Effector memory CD8-positive, alpha-beta T cell (primary cell): ENCODE measurements around the gene OLIG1.
A peak's percentile ranks its signal among the peaks of the same experiment; 100 is the strongest.

Source experiments
- ATAC-seq: fragments of 150-1000 bp; cut with Tn5 transposase; replicated peaks from 2 replicates; pipeline ENCODE4 v1.10.0; 2021; ENCODE audit warnings: mild to moderate bottlenecking, moderate library complexity
- DNase-seq, 3 experiments: peaks; one replicate each; pipeline ENCODE4 v3.0.0; 2021
- H3K27ac Mint-ChIP-seq, 2 donors: one replicate each; pipeline ENCODE4 v1.8.0; 2022; ENCODE audit warnings: mild to moderate bottlenecking in 2 of 2, mixed read lengths in 2 of 2, moderate library complexity in 2 of 2
- H3K27me3 Mint-ChIP-seq, 2 donors: one replicate each; pipeline ENCODE4 v1.8.0; 2022; ENCODE audit warnings: mixed read lengths in 2 of 2
- H3K36me3 Mint-ChIP-seq: one replicate; pipeline ENCODE4 v1.8.0; 2022; ENCODE audit warnings: mild to moderate bottlenecking, moderate library complexity, mixed read lengths; ENCODE audit not compliant: insufficient read depth
- H3K4me1 Mint-ChIP-seq, 2 donors: one replicate each; pipeline ENCODE4 v1.8.0; 2022; ENCODE audit warnings: low read depth in 2 of 2, mixed read lengths in 2 of 2
- H3K4me3 Mint-ChIP-seq, 2 donors: one replicate each; pipeline ENCODE4 v1.8.0; 2022; ENCODE audit warnings: mild to moderate bottlenecking in 2 of 2, mixed read lengths in 2 of 2, moderate library complexity in 2 of 2
- H3K9me3 Mint-ChIP-seq, 2 donors: one replicate each; pipeline ENCODE4 v1.8.0; 2022; ENCODE audit warnings: mixed read lengths in 2 of 2
- total RNA-seq, 9 experiments: gene quantifications; one replicate each; lab custom pipeline; 2026; lab: John Stamatoyannopoulos, UW

The OLIG1 gene
- total RNA-seq = 0 reads per million in 9 experiments

GRCh38 chr21:33069994-33070743, at the start of gene OLIG1:
Gene OLIG1 (plus strand): TSS chr21:33070141. CDS start chr21:33070247, 106 bp downstream.
- no peak for DNase-seq
- H3K4me1 Mint-ChIP-seq = peaks cover 4 to 14% of the 10 kb centered on the region in 2 donors
- peaks cover 72 to 82% of the 10 kb centered on the region in 2 donors for H3K27me3 Mint-ChIP-seq
- no peak within 1 kb of the TSS for H3K27ac Mint-ChIP-seq
- no peaks in the 10 kb centered on the region for H3K9me3 Mint-ChIP-seq
- H3K36me3 Mint-ChIP-seq = no peaks in the 10 kb centered on the region
- H3K4me3 Mint-ChIP-seq = peak within 1 kb of the TSS; percentile 80
- ATAC-seq = peak; percentile 64

- Mint-ChIP-seq H3K27ac (no peak overlapping the region), H3K4me3 (peak overlapping the region; percentile 59 to 77), H3K9me3 (no peaks in the 10 kb centered on the region), H3K27me3 (peaks cover 91 to 100% of the 10 kb centered on the region in 2 donors), H3K4me1 (peaks cover 32 to 34% of the 10 kb centered on the region in 2 donors), H3K36me3 (peaks cover 10% of the 10 kb centered on the region)
- DNase-seq (no peak), ATAC-seq (no peak)
Observed at GRCh38 chr21:33020558-33021100, 49.3 kb upstream of the OLIG1 start.

GRCh38 chr21:33021150-33021549, 48.8 kb upstream of the OLIG1 start:
- Mint-ChIP-seq H3K4me1 (peaks cover 32 to 38% of the 10 kb centered on the region in 2 donors), H3K27ac (no peak overlapping the region), H3K9me3 (no peaks in the 10 kb centered on the region), H3K27me3 (peaks cover 91 to 100% of the 10 kb centered on the region in 2 donors), H3K4me3 (no peak overlapping the region), H3K36me3 (peaks cover 14% of the 10 kb centered on the region)
- ATAC-seq = no peak
- DNase-seq = no peak

- Mint-ChIP-seq H3K4me1 (peaks cover 33 to 44% of the 10 kb centered on the region in 2 donors), H3K9me3 (no peaks in the 10 kb centered on the region), H3K27ac (no peak overlapping the region), H3K36me3 (peaks cover 20% of the 10 kb centered on the region), H3K4me3 (no peak overlapping the region), H3K27me3 (peaks cover 91 to 100% of the 10 kb centered on the region in 2 donors)
- DNase-seq (no peak), ATAC-seq (no peak)
Observed at GRCh38 chr21:33021667-33022066, 48.3 kb upstream of the OLIG1 start.

GRCh38 chr21:33022489-33022827, 47.5 kb upstream of the OLIG1 start:
- H3K9me3 Mint-ChIP-seq = no peaks in the 10 kb centered on the region
- DNase-seq = no peak
- peaks cover 88 to 97% of the 10 kb centered on the region in 2 donors for H3K27me3 Mint-ChIP-seq
- peaks cover 22% of the 10 kb centered on the region for H3K36me3 Mint-ChIP-seq
- peaks cover 38 to 49% of the 10 kb centered on the region in 2 donors for H3K4me1 Mint-ChIP-seq
- no peak overlapping the region for H3K27ac Mint-ChIP-seq
- no peak for ATAC-seq
- peak overlapping the region; percentile 31 to 61 for H3K4me3 Mint-ChIP-seq

GRCh38 chr21:33022828-33023573, 46.9 kb upstream of the OLIG1 start:
- H3K4me3 Mint-ChIP-seq = peak overlapping the region; percentile 31 to 61
- H3K27me3 Mint-ChIP-seq = peaks cover 83 to 95% of the 10 kb centered on the region in 2 donors
- no peak for DNase-seq
- no peak overlapping the region for H3K27ac Mint-ChIP-seq
- peaks cover 38 to 49% of the 10 kb centered on the region in 2 donors for H3K4me1 Mint-ChIP-seq
- H3K9me3 Mint-ChIP-seq = no peaks in the 10 kb centered on the region
- H3K36me3 Mint-ChIP-seq = peaks cover 22% of the 10 kb centered on the region
- ATAC-seq = no peak

GRCh38 chr21:33023574-33024200, 46.3 kb upstream of the OLIG1 start:
- Mint-ChIP-seq H3K4me1 (peaks cover 39 to 50% of the 10 kb centered on the region in 2 donors), H3K36me3 (peaks cover 22% of the 10 kb centered on the region), H3K9me3 (no peaks in the 10 kb centered on the region), H3K27me3 (peaks cover 83 to 95% of the 10 kb centered on the region in 2 donors), H3K27ac (no peak overlapping the region), H3K4me3 (peak overlapping the region; percentile 1 to 49)
- DNase-seq (no peak), ATAC-seq (no peak)

- Mint-ChIP-seq H3K27me3 (peaks cover 83 to 95% of the 10 kb centered on the region in 2 donors), H3K27ac (no peak overlapping the region), H3K4me1 (peaks cover 39 to 48% of the 10 kb centered on the region in 2 donors), H3K9me3 (no peaks in the 10 kb centered on the region), H3K4me3 (peak overlapping the region; percentile 1 to 49), H3K36me3 (peaks cover 22% of the 10 kb centered on the region)
- no peak for DNase-seq
- no peak for ATAC-seq
Observed at GRCh38 chr21:33024201-33025103, 45.5 kb upstream of the OLIG1 start.

- no peak for ATAC-seq
- H3K27me3 Mint-ChIP-seq = peaks cover 87 to 95% of the 10 kb centered on the region in 2 donors
- peaks cover 22% of the 10 kb centered on the region for H3K36me3 Mint-ChIP-seq
- H3K9me3 Mint-ChIP-seq = no peaks in the 10 kb centered on the region
- H3K4me3 Mint-ChIP-seq = no peak overlapping the region
- no peak for DNase-seq
- H3K4me1 Mint-ChIP-seq = peaks cover 39 to 49% of the 10 kb centered on the region in 2 donors
- no peak overlapping the region for H3K27ac Mint-ChIP-seq
Observed at GRCh38 chr21:33025106-33025488, 44.8 kb upstream of the OLIG1 start.

- Mint-ChIP-seq H3K27me3 (peaks cover 87 to 95% of the 10 kb centered on the region in 2 donors), H3K27ac (peak within 1 kb of the TSS in 1 of 2 donors; percentile 85), H3K4me1 (peaks cover 33 to 43% of the 10 kb centered on the region in 2 donors), H3K4me3 (peak within 1 kb of the TSS; percentile 56 to 73), H3K9me3 (no peaks in the 10 kb centered on the region), H3K36me3 (peaks cover 22% of the 10 kb centered on the region)
- DNase-seq = no peak
- ATAC-seq = no peak
Observed at GRCh38 chr21:33025489-33026442, 44.2 kb upstream of the OLIG1 start, which contains the start of gene OLIG2. Gene OLIG2 (plus strand): TSS chr21:33025935. CDS start chr21:33026863, 928 bp downstream.

- peaks cover 22% of the 10 kb centered on the region for H3K36me3 Mint-ChIP-seq
- H3K27ac Mint-ChIP-seq = peak overlapping the region in 1 of 2 donors; percentile 85
- H3K4me3 Mint-ChIP-seq = peak overlapping the region; percentile 56 to 73
- no peaks in the 10 kb centered on the region for H3K9me3 Mint-ChIP-seq
- peaks cover 33 to 41% of the 10 kb centered on the region in 2 donors for H3K4me1 Mint-ChIP-seq
- ATAC-seq (no peak), DNase-seq (no peak)
- H3K27me3 Mint-ChIP-seq = peaks cover 87 to 95% of the 10 kb centered on the region in 2 donors
Observed at GRCh38 chr21:33026443-33026858, 43.5 kb upstream of the OLIG1 start.
